Measurements from ENCODE around the gene FDXACB1. TPM values are rescaled to one million over a fixed set of nuclear protein-coding genes. Genes with fewer than 3 reads are reported as not detected.

The FDXACB1 gene
- total RNA-seq, 1 donor from 2014 or later, result 2.1 TPM

DNA sequence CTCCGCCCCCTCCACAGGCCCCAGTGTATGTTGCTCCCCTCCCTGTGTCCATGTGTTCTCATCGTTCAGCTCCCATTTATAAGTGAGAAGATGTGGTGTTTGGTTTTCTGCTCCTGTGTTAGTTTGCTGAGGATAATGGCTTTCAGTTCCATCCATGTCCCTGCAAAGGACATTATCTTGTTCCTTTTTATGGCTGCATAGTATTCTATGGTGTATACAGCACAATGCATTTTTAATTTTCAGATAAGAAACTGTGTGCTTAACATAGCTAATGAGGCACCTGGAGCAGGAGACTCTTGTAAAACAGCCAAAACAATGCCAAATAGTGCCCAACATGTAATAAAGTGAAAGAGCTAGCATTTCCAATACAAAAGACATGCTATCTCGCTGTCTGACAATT is 29.3 kb downstream of the FDXACB1 start:
- Histone ChIP-seq H3K36me3 (ENCODE audit: control insufficient read depth in 3 of 3, insufficient read depth in 3 of 3, low read length in 3 of 3) (peaks cover 3 to 56% (median 50%) of the 10 kb centered on the region in 3 donors), H3K4me3 (ENCODE audit: low read length in 3 of 3) (no peak overlapping the region), H3K9me3 (ENCODE audit: control insufficient read depth in 3 of 3, low read length in 3 of 3) (no peaks in the 10 kb centered on the region), H3K27ac (ENCODE audit: low read depth, low read length) (no peak overlapping the region), H3K27me3 (ENCODE audit: control insufficient read depth in 3 of 3, insufficient read depth in 3 of 3, low read length in 3 of 3) (no peaks in the 10 kb centered on the region), H3K9ac (ENCODE audit: low read depth in 1 of 3, low read length in 3 of 3) (no peak overlapping the region), H3K4me1 (ENCODE audit: control insufficient read depth in 3 of 3, insufficient read depth in 3 of 3, low read length in 3 of 3) (no peaks in the 10 kb centered on the region)

- Histone ChIP-seq H3K4me3 (ENCODE audit: low read length in 3 of 3) (no peak overlapping the region), H3K4me1 (ENCODE audit: control insufficient read depth in 3 of 3, insufficient read depth in 3 of 3, low read length in 3 of 3) (no peaks in the 10 kb centered on the region), H3K27me3 (ENCODE audit: control insufficient read depth in 3 of 3, insufficient read depth in 3 of 3, low read length in 3 of 3) (no peaks in the 10 kb centered on the region), H3K9me3 (ENCODE audit: control insufficient read depth in 3 of 3, low read length in 3 of 3) (no peaks in the 10 kb centered on the region), H3K27ac (ENCODE audit: low read depth, low read length) (no peak overlapping the region), H3K36me3 (ENCODE audit: control insufficient read depth in 3 of 3, insufficient read depth in 3 of 3, low read length in 3 of 3) (peaks cover 4 to 54% (median 46%) of the 10 kb centered on the region in 3 donors), H3K9ac (ENCODE audit: low read depth in 1 of 3, low read length in 3 of 3) (no peak overlapping the region)
Measured at GRCh38 chr11:111846636-111847035, 32.3 kb downstream of the FDXACB1 start.

GRCh38 chr11:111846063-111846462 is 32.9 kb downstream of the FDXACB1 start:
- Histone ChIP-seq H3K36me3 (ENCODE audit: control insufficient read depth in 3 of 3, insufficient read depth in 3 of 3, low read length in 3 of 3) (peaks cover 4 to 54% (median 46%) of the 10 kb centered on the region in 3 donors), H3K9me3 (ENCODE audit: control insufficient read depth in 3 of 3, low read length in 3 of 3) (no peaks in the 10 kb centered on the region), H3K27me3 (ENCODE audit: control insufficient read depth in 3 of 3, insufficient read depth in 3 of 3, low read length in 3 of 3) (no peaks in the 10 kb centered on the region), H3K4me1 (ENCODE audit: control insufficient read depth in 3 of 3, insufficient read depth in 3 of 3, low read length in 3 of 3) (peaks cover 0 to 2% (median 0%) of the 10 kb centered on the region in 3 donors), H3K27ac (ENCODE audit: low read depth, low read length) (no peak overlapping the region), H3K4me3 (ENCODE audit: low read length in 3 of 3) (no peak overlapping the region), H3K9ac (ENCODE audit: low read depth in 1 of 3, low read length in 3 of 3) (no peak overlapping the region)

DNA sequence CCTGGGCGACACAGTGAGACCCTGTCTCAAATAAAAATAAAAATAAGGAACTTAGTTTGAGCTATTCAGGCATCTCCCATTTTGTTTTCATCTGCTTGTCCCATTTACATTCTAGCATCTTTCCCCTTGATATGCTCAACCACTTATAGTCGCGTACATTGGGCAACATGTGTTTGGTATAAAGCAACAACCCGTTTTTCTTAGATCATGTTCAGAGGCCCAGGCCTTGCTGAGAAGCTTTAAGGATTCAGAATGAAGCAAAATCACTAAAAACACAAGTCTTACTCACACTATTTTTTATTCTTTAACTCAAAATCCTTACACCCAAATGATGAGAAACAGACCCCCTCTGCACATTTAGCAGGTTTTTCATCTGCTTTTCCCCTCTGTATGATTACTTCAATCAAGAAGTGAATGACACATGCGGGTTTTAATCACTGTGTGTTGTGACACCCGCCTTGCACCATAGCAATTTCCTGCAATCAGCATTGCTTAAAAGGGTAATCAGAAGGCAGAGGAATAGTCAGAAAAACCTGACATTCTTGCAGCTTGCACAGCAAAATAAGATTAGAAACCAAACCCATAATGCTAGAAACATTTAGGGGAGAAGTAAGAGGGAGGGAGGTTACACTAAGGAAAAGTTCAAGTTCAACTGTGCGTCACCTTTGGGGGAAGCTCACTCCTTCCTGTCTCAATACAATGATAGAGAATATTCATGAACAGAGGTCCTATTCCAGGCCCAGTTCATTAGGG is 33.5 kb downstream of the FDXACB1 start:
- Histone ChIP-seq H3K36me3 (ENCODE audit: control insufficient read depth in 3 of 3, insufficient read depth in 3 of 3, low read length in 3 of 3) (peaks cover 4 to 51% (median 43%) of the 10 kb centered on the region in 3 donors), H3K27ac (ENCODE audit: low read depth, low read length) (no peak overlapping the region), H3K9ac (ENCODE audit: low read depth in 1 of 3, low read length in 3 of 3) (no peak overlapping the region), H3K27me3 (ENCODE audit: control insufficient read depth in 3 of 3, insufficient read depth in 3 of 3, low read length in 3 of 3) (no peaks in the 10 kb centered on the region), H3K9me3 (ENCODE audit: control insufficient read depth in 3 of 3, low read length in 3 of 3) (no peaks in the 10 kb centered on the region), H3K4me3 (ENCODE audit: low read length in 3 of 3) (no peak overlapping the region), H3K4me1 (ENCODE audit: control insufficient read depth in 3 of 3, insufficient read depth in 3 of 3, low read length in 3 of 3) (peaks cover 0 to 2% (median 0%) of the 10 kb centered on the region in 3 donors)

GRCh38 chr11:111843661-111844060 is 35.3 kb downstream of the FDXACB1 start:
- Histone ChIP-seq H3K4me1 (ENCODE audit: control insufficient read depth in 3 of 3, insufficient read depth in 3 of 3, low read length in 3 of 3) (peaks cover 0 to 4% (median 2%) of the 10 kb centered on the region in 3 donors), H3K9me3 (ENCODE audit: control insufficient read depth in 3 of 3, low read length in 3 of 3) (no peaks in the 10 kb centered on the region), H3K36me3 (ENCODE audit: control insufficient read depth in 3 of 3, insufficient read depth in 3 of 3, low read length in 3 of 3) (peaks cover 4 to 46% (median 34%) of the 10 kb centered on the region in 3 donors), H3K27me3 (ENCODE audit: control insufficient read depth in 3 of 3, insufficient read depth in 3 of 3, low read length in 3 of 3) (no peaks in the 10 kb centered on the region), H3K9ac (ENCODE audit: low read depth in 1 of 3, low read length in 3 of 3) (no peak overlapping the region), H3K27ac (ENCODE audit: low read depth, low read length) (no peak overlapping the region), H3K4me3 (ENCODE audit: low read length in 3 of 3) (no peak overlapping the region)

DNA sequence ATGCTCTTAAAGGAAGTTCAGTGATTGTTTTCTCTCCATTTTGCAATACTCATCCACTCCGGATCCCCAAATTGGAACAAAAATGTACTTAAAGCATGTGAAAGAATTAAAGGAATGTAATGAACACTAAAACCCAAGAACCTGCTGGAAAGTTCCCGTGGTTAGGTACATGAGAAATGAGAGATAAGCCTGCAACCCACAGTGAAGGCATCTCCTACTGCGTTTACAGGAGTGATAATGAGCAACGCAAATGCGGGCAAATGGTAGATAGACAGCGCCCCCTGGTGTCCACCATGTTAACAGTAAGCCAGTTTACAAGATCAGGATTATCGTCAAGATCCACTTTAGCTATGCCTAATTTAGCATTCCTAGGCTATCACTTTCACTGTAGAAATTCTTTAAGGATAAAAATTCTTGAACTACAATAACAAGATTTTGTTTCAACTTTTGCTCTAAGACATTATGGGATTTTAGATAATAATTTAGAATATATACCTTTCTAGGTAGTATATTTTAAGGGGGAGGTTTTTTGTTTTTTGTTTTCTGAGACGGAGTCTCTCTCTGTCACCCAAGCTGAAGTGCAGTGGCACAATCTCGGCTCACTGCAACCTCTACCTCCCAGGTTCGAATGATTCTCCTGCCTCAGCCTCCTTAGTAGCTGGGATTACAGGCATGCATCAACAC is 37.5 kb downstream of the FDXACB1 start:
- Histone ChIP-seq H3K4me3 (ENCODE audit: low read length in 3 of 3) (no peak overlapping the region), H3K27ac (ENCODE audit: low read depth, low read length) (peak overlapping the region; percentile 16), H3K4me1 (ENCODE audit: control insufficient read depth in 3 of 3, insufficient read depth in 3 of 3, low read length in 3 of 3) (peaks cover 9 to 12% (median 12%) of the 10 kb centered on the region in 3 donors), H3K9ac (ENCODE audit: low read depth in 1 of 3, low read length in 3 of 3) (no peak overlapping the region), H3K9me3 (ENCODE audit: control insufficient read depth in 3 of 3, low read length in 3 of 3) (no peaks in the 10 kb centered on the region), H3K27me3 (ENCODE audit: control insufficient read depth in 3 of 3, insufficient read depth in 3 of 3, low read length in 3 of 3) (no peaks in the 10 kb centered on the region), H3K36me3 (ENCODE audit: control insufficient read depth in 3 of 3, insufficient read depth in 3 of 3, low read length in 3 of 3) (peaks cover 4 to 35% (median 21%) of the 10 kb centered on the region in 3 donors)

- peaks cover 4 to 22% (median 15%) of the 10 kb centered on the region in 3 donors for H3K36me3 ChIP-seq (ENCODE audit: control insufficient read depth in 3 of 3, insufficient read depth in 3 of 3, low read length in 3 of 3)
- H3K27ac ChIP-seq (ENCODE audit: low read depth, low read length), result peak overlapping the region; percentile 16
- H3K9ac ChIP-seq (ENCODE audit: low read depth in 1 of 3, low read length in 3 of 3), result no peak overlapping the region
- no peak overlapping the region for H3K4me3 ChIP-seq (ENCODE audit: low read length in 3 of 3)
- no peaks in the 10 kb centered on the region for H3K9me3 ChIP-seq (ENCODE audit: control insufficient read depth in 3 of 3, low read length in 3 of 3)
- H3K27me3 ChIP-seq (ENCODE audit: control insufficient read depth in 3 of 3, insufficient read depth in 3 of 3, low read length in 3 of 3), result no peaks in the 10 kb centered on the region
- peaks cover 9 to 12% (median 12%) of the 10 kb centered on the region in 3 donors for H3K4me1 ChIP-seq (ENCODE audit: control insufficient read depth in 3 of 3, insufficient read depth in 3 of 3, low read length in 3 of 3)
Measured at GRCh38 chr11:111840143-111840542, 38.8 kb downstream of the FDXACB1 start.

GRCh38 chr11:111838054-111838453 is 40.9 kb downstream of the FDXACB1 start:
- Histone ChIP-seq H3K4me1 (ENCODE audit: control insufficient read depth in 3 of 3, insufficient read depth in 3 of 3, low read length in 3 of 3) (peaks cover 18 to 20% (median 18%) of the 10 kb centered on the region in 3 donors), H3K9ac (ENCODE audit: low read depth in 1 of 3, low read length in 3 of 3) (no peak overlapping the region), H3K9me3 (ENCODE audit: control insufficient read depth in 3 of 3, low read length in 3 of 3) (no peaks in the 10 kb centered on the region), H3K36me3 (ENCODE audit: control insufficient read depth in 3 of 3, insufficient read depth in 3 of 3, low read length in 3 of 3) (peaks cover 0 to 15% (median 0%) of the 10 kb centered on the region in 3 donors), H3K4me3 (ENCODE audit: low read length in 3 of 3) (no peak overlapping the region), H3K27ac (ENCODE audit: low read depth, low read length) (peak overlapping the region; percentile 5), H3K27me3 (ENCODE audit: control insufficient read depth in 3 of 3, insufficient read depth in 3 of 3, low read length in 3 of 3) (no peaks in the 10 kb centered on the region)

- Histone ChIP-seq H3K9ac (ENCODE audit: low read depth in 1 of 3, low read length in 3 of 3) (no peak overlapping the region), H3K27ac (ENCODE audit: low read depth, low read length) (peak overlapping the region; percentile 59), H3K4me3 (ENCODE audit: low read length in 3 of 3) (no peak overlapping the region), H3K4me1 (ENCODE audit: control insufficient read depth in 3 of 3, insufficient read depth in 3 of 3, low read length in 3 of 3) (peaks cover 18 to 24% (median 18%) of the 10 kb centered on the region in 3 donors), H3K9me3 (ENCODE audit: control insufficient read depth in 3 of 3, low read length in 3 of 3) (no peaks in the 10 kb centered on the region), H3K36me3 (ENCODE audit: control insufficient read depth in 3 of 3, insufficient read depth in 3 of 3, low read length in 3 of 3) (peaks cover 0 to 13% (median 0%) of the 10 kb centered on the region in 3 donors), H3K27me3 (ENCODE audit: control insufficient read depth in 3 of 3, insufficient read depth in 3 of 3, low read length in 3 of 3) (no peaks in the 10 kb centered on the region)
Measured at GRCh38 chr11:111837366-111837891, 41.5 kb downstream of the FDXACB1 start.

GRCh38 chr11:111836721-111837120 is 42.2 kb downstream of the FDXACB1 start:
- no peaks in the 10 kb centered on the region for H3K9me3 ChIP-seq (ENCODE audit: control insufficient read depth in 3 of 3, low read length in 3 of 3)
- H3K4me1 ChIP-seq (ENCODE audit: control insufficient read depth in 3 of 3, insufficient read depth in 3 of 3, low read length in 3 of 3), result peaks cover 18 to 24% (median 18%) of the 10 kb centered on the region in 3 donors
- H3K27me3 ChIP-seq (ENCODE audit: control insufficient read depth in 3 of 3, insufficient read depth in 3 of 3, low read length in 3 of 3), result no peaks in the 10 kb centered on the region
- H3K27ac ChIP-seq (ENCODE audit: low read depth, low read length), result peak overlapping the region; percentile 59
- H3K9ac ChIP-seq (ENCODE audit: low read depth in 1 of 3, low read length in 3 of 3), result no peak overlapping the region
- peaks cover 0 to 13% (median 0%) of the 10 kb centered on the region in 3 donors for H3K36me3 ChIP-seq (ENCODE audit: control insufficient read depth in 3 of 3, insufficient read depth in 3 of 3, low read length in 3 of 3)
- no peak overlapping the region for H3K4me3 ChIP-seq (ENCODE audit: low read length in 3 of 3)

Measured in skeletal muscle tissue (tissue), 4 donors.